HG02884 (cell line): ENCODE results near the gene RTL9.
"Not testable (repeated sequence)": the region's sequence is repeated elsewhere in the genome, so short reads cannot be mapped to it uniquely, and the experiment has no call there.

Experiments used
- ATAC-seq: cut with Tn5 transposase; IDR thresholded peaks from one replicate; pipeline ENCODE4 v1.9.1; 2021; ENCODE audit warnings: mild to moderate bottlenecking, moderate library complexity; ENCODE audit not compliant: unreplicated experiment

RTL9 gene

DNA sequence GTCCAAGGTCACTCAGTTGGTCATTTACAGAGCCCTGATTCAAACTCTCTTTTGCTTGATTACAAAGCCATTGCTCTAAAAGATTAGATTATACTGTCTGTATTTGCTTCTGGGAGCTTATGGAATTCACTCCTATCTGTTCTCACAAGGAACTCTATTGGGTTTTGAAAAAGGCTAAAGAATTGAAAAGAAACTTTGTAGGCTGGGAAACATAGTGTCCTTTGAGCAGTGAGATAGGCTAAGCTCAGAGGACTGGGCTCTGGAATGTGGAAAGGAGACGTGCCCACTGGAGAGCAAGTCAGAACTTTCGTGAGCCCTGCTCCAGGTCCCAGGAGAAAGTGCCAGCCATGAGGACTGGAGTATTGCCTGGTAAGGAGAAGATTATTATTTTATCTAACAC, at the start of gene RTL9:
Gene RTL9, plus strand, starts transcription at position 301 of the 400 bp plus-strand sequence. CDS start 91,770 bp downstream, outside the sequence.
- no peak for ATAC-seq

DNA sequence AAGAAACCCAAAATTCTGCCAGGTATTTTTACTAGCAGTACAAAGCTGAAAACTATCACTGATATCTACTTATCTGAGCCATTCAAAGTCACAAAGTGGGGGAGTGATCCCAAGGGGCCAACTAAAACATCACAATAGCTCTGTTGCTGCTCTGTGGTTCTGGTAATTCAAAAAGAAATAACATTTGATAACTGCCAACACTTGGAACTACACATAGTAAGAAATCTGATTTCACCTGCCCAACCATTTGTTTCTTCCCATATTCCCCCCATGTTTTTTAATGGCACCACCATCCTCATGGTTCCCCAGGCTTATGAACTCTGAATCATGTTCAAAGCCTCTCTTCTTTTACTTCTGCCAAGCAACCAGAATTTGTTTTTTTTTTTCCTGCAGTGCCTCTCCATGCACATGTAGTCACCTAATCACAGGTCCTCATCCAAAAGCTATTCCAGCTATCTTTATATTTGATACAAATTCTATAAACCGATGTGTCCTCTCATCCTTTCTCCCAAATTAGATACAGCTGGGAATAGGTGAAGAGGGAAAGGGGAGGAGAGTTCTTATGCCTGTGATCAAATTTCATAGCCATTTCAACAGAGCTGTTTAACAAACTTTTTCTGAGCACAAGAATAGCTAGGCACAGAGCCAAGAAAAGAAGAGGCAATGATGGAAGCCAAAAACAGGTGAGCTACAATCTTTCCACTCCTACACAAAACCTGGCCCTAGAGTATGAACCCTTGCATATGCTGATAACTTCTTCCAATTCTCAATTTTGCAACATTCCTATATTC, 48.5 kb upstream of the RTL9 start:
- ATAC-seq, result no peak

DNA sequence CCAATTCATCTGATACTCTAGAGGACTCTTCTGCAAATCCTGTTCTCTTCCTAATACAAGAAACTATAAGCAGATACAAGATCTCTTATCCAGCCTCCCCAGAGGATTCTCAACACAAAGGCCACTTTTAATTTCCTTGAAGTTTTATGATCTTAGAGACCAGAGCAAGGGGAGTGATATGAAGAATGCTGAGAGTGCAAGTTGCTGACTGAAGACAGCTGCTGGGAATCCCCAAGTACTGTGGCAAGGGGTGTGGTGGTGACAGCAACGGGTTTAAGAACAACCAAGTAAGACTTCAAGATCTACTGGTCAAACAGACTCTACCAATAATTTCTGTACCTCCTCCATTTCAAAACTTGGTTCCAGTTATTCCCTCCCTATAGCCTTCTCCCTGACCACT, 47.8 kb upstream of the RTL9 start:
- ATAC-seq, result peak; percentile 82

DNA sequence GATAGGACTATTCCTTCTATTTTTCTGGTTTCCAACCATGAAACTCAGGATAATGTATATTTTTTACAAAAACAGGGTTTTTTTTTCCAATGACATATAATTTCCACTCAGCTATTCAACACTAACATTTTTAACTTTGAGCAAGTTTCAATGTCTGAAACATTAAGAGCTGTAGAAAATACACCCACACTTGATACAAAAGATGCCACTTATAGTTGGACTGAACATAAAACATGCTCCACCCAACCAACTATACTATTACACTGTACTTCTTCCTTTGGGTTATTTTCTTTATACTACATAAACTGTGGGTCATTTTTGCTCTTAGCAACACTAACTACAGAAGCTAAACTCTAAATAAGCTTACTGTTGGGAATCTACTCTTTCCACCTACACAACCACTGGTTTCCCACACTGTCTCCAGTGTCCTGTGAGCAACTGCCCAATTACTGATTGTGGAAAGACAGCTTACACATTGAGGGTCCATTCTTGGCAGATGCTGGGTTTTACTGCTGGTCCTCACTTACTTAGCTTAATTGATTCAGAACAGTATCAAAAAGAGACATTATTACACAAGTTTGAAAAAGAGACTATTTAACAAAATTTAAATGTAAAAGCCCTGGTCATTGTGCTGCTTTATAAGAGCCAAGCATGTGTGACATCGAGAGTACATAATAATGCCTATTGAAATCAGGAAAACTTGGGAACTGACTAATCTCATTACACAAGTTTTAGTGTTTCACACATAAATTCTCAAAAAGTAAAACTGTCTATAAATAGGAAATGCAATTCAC, 47.0 kb upstream of the RTL9 start:
- ATAC-seq, result no peak

DNA sequence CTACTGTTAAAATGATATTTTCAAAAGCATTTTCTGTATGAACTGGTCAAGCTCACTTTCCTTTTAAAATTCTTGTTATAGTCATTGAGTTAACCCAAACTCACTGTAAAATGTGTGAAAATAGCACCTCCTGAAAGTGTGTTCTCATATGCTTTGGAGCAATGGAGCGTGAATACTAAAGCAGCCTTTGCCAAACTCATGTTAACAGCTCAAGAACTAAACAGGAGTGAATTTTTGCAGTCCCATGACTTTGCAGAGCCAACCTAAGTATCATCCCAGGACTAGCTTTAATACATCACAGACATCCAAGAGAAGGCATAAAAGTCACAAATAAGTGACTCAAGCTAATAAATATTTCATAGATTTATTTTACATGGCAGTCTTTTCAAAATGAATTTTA, 43.1 kb upstream of the RTL9 start:
- no peak for ATAC-seq

DNA sequence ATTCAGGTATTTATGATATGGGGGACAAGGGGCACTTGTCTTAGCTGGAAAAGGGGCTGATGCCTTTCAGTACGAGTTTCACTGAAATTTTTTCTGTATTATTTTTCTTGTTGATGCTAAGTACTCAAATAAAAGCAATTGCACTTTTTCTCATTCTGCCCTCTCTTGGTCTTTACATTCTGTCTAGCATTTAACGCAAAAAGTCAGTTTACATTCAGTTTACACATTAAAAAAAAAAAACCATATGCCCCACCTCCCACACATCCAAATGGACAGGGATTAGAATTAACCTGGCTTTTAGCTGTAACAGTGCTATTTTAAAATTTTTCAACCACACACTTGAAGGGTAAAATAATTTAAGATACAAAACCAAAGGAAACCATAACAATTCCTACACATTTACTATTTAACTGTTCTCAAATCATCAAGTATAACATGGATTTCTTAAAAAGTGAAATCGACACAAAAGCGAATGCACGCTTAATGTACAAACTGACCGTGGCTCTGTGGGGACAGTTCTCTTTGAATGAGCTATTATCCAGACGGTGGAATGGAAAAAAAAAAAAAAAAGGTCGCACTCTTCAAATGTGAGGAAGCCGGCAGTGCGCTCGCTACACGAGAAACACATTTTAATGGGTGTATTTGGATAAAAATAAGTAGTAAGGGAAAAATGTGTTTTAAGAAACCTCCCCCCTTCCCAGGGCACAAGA, 42.1 kb upstream of the RTL9 start:
- no peak for ATAC-seq

DNA sequence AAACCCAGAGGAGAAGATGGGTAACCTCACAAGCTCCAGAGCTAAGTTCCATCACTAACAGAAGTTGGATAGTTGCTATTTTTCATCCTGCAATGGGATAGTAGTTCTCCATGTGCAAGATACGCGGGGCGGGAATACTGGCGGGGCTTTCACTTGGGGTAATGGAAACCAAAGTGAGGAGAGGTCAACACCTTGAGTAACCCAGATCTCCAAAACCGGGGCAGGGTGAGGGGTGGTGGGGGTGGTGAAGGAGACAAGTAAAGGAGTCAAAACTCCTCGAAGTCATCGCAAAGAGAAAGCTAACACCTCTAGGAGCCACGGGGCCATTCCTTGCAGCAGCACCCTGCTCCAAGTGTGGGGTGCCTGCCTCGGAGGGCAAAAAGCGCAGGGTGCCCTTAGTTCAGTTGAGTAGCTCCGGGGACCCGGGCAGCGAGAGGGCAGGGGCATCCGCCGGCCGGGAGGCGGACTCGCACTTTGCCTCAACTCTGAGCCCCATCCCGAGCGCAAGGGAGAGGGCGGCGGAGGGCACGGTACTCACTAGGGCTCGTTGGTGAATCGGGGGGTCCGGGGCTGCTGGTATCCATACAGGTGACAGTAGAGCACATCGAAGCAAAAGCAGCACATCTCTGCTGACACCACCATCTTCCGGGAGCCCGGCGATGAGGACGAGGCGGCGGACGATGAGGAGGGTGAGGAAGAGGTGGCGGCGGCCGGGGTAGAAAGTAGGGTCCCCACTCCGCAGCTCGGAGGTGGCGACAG, 41.4 kb upstream of the RTL9 start:
- peak; percentile 15 for ATAC-seq

DNA sequence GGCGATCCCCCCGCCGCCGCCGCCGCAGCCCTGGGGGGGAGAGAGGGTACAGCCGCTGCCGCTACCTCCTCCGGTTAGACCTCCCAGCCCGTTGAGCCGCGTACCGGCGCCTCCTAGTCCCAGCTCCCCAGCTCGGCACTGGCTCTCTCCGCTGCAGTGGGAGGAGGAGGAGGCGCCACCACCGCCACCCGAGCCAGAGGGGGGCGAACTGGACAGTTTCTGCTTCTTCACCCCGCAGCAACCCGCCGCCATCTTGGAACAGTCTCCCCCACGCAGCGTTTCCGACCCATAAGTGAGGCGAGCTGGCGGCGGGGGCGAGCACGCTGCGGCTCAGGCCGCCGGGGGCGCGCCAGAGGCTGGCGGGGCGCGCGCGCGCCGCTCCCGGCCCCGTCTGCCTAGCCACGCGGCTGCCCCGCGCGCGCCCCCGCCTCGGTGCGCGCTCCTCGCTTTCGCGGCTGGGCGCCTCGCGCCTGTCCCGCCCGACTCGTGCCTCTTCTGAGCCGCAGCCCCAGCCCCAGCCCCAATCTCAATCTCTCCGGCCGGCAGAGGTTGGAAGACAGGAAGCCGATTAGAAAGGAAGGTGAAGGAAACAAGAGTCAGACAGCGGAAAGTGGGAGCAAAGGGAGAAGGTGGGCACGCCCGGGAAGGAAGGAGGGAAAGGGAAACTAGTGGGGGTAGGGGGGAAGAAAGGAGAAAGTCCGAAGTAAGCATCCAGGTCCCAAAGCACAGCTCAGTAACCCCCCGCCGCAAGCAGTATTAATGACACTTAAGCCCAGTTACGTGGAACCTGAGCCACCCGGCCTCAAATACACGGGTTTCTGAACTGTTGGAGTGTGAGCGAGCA, 40.6 kb upstream of the RTL9 start, which contains the start of gene AMMECR1:
Gene AMMECR1, minus strand, starts transcription at position 266 of the 844 bp plus-strand sequence. Its CDS starts 14 bp downstream, at position 252.
- ATAC-seq, result peak; percentile 62

DNA sequence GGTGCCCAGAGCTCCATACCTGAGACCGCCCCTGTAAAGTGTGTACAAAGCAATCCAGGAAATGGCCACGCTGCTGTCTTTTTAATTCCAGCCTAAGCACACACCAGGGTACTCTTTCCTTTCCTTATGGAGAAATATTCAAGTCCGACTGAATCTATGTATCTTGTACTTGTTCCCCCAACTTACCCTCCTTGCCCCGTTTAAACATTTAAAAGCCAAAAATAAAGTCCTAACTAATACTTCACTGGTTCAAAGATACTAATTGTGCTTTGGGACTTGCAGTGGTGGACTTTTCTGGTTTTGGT, 40.0 kb upstream of the RTL9 start:
- ATAC-seq, result peak; percentile 11

DNA sequence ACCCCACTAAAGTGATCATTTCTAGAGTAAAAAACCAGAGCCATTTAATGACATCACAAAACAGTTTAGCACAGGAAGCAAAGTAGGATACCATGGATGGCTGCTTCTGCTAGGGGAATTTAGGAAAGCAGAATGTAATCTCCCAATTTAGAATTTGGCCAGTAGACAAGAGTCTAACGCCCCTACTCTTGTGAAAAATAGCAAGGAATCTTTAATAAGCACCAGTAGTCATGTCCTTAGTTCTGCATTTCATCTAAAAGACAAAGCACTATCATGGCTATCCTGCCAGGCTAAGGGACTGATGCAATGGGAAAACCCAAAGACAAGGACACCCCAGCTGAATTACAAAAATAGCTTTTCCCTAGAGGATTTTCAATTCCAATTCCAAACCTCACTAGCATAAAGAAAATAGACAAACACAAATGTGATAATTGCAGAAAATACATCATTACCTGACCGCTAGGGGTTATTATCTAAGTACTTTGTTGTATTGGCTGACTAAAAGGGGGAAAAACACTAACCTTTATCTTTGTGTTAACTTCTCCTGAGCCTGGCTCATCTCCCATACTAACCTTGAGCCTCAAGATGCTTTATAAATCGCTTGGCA, 38.2 kb upstream of the RTL9 start:
- ATAC-seq, result no peak

DNA sequence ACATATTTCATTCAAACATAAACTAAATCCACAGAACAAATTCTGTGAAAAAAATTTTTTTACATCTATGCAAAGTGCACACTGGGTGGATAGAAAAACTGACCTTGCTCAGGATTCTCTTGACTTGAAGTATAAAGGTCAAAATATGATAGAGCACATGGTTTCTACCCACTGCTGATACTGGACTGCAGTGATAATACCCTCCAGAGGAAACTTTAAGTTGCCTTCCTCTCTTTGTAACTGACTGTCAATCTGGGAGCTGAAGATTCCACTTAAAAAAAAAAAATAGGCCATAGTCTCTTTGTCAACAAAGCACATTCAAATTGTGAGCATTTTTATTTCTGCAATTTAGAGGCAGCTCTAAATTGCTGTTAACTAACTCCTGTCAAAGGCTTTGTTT, 37.6 kb upstream of the RTL9 start:
- no peak for ATAC-seq

DNA sequence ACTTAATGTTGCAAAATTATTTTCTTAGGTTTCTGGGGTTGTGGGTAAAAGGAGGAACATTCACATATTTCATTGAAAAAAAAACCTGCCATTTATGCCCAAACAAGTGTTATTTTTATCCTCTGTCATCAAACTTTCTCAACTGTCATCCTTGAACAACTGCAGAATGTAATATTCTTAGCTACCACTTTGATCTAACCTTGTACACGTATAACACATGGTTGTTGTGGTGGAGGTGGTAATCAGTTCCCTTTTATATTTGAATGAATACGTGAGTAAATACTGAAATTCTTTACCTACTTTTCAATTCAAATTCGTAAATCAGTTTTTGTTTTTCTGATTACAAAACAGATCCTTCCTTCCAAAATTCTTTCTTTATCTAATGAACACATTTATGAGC, 37.0 kb upstream of the RTL9 start:
- ATAC-seq, result no peak

DNA sequence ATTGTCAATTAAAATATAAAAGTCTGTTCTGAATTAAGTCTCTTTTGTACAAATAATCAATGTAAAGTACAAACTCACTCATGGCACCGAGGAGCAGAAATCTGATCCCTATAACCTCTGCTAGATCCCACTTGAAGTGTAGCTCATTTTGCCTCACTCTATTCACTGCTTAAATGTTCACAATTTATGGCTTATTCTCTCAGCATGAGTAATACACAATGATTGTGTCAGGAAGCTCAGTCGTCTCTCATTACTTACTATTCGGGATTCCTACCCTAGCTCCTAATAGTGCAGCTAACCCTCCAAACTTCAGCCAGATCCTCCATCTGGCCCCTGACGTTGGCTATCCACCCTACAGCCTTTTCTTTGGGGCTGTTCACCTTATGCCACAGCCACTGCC, 36.0 kb upstream of the RTL9 start:
- ATAC-seq, result no peak

DNA sequence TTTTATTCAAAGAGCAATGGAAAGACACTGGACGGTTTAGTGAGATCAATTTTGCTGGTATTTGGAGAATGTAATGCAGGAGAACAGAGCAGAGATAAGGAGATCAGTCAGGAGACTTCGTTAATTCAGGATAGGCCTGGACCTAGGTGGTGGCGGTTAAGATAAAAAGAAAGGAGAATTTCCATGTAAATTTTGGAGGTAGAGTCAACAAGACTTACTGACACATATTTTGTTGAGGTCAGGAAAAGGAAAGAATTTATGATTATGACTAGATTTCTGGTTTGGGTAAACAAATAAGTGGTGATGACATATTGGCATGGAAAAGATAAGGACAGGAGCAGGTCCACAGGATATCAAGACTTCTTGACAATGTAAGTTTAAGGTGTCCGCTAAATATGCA, 31.9 kb upstream of the RTL9 start:
- ATAC-seq, result no peak

DNA sequence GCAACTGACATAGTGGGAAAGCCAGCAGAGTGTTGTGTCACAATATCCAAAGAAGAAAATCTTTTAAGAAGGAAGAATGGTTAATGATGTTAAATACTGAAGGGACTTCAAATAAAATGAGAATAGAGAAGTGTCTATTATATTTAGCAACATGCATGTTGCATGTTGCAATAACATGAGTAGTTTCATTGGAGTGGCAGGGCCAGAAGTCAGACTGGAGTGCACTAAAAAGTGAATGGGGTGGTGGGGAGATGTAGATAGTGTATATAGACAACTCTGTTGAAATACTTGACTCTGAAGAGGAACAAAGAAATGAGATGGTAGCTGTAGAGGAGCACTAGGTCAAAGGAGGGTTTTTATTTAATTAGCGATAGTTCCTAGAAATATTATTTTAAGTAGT, 31.3 kb upstream of the RTL9 start:
- no peak for ATAC-seq

DNA sequence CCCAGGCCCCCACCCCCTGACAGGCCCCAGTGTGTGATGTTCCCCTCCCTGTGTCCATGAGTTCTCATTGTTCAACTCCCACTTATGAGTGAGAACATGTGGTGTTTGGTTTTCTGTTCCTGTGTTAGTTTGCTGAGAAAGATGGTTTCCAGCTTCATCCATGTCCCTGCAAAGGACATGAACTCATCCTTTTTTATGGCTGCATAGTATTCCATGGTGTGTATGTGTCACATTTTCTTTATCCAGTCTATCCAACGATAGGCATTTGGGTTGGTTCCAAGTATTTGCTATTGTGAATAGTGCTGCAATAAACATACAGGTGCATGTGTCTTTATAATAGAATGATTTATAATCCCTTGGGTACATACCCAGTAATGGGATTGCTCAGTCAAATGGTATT, 30.0 kb upstream of the RTL9 start:
- not testable (repeated sequence) for ATAC-seq

DNA sequence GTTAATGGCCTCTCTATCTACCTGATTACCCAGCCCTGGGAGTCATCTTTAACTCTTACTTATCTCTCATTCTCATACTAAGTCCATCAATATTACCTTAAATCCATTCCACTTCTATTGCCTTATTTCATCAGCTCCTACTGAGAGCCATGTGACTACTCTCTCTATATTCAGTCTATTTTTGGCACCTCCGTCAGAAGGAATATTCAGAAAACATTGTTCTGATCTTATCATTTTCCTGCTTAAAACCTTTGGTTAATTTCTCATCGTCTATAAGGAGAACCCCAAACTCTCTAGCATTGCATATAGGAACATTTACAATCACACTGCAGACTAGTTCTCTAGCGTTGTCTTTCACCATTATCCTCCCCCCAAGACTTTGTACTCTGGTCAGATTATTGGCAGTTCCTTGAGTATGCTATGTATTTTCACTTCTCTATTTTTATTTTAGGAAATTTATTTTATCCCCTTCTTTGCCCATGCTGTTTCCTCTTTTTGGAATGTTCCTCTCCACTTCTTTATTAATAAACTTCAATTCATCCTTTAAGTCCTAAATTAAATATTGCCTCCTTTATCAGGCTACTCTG, 27.1 kb upstream of the RTL9 start:
- ATAC-seq, result no peak

DNA sequence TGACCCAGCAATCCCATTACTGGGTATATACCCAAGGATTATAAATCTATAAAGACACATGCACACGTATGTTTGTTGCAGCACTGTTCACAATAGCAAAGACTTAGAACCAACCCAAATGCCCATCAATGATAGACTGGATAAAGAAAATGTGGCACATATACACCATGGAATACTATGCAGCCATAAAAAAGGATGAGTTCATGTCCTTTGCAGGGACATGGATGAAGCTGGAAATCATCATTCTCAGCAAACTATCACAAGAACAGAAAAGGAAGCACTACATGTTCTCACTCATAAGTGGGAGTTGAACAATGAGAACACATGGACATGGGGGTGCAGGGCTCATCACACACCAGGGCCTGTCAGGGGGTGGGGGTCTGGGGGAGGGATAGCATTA, 25.2 kb upstream of the RTL9 start:
- not testable (repeated sequence) for ATAC-seq

DNA sequence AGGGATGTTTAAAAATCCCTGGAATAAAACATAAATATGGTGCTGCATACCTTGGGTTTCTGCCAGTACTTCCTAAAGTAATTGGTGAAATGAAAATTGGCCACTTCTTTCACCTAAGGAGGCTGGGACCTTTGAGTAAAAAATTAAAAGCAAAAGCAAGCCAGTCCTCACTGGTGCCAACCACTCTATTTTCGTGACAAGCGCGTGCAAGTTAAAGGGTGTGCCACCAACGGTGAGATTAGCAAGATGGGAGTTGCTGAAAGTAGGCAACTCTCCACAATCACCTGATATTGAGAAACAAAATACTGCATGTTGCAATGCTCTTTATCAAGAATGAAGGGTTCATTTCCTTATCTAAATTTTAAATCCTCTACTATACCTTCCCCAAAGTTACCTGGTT, 19.7 kb upstream of the RTL9 start:
- no peak for ATAC-seq
